ENCODE measurements around the gene CSMD2.

DNA sequence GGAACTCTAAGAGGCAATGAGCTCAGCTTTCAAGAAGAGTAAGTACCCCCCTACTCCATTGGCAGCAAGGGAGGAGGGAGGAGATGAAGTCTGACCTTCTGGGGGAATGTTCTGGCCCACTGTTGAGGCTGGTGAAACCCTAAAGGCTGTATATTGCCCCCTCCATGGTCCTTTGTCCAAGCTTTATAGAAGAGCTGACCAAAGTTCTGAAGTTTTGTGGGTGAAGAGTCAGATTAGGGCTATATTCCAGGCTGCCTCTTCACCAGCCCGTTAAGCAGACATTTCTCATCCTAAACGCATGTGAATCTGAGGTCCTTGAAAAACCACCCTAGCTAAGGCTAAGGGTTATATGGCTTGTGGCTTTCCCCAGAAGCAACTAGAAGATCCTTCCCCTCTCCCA, 13.0 kb upstream of the CSMD2 start:
- TF ChIP-seq, protein P1, sequence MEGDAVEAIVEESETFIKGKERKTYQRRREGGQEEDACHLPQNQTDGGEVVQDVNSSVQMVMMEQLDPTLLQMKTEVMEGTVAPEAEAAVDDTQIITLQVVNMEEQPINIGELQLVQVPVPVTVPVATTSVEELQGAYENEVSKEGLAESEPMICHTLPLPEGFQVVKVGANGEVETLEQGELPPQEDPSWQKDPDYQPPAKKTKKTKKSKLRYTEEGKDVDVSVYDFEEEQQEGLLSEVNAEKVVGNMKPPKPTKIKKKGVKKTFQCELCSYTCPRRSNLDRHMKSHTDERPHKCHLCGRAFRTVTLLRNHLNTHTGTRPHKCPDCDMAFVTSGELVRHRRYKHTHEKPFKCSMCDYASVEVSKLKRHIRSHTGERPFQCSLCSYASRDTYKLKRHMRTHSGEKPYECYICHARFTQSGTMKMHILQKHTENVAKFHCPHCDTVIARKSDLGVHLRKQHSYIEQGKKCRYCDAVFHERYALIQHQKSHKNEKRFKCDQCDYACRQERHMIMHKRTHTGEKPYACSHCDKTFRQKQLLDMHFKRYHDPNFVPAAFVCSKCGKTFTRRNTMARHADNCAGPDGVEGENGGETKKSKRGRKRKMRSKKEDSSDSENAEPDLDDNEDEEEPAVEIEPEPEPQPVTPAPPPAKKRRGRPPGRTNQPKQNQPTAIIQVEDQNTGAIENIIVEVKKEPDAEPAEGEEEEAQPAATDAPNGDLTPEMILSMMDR (IDR thresholded peaks at IDR 0.05) = no peak
- TF ChIP-seq POLR2A (IDR thresholded peaks at IDR 0.05) = no peak
